Right lobe of liver (tissue), 4 donors: Measurements from ENCODE around the gene CACNA2D4.

Experiments
- CTCF ChIP-seq, 4 donors: fragments of 200-600 bp in 3 of 4; fragments of 450-650 bp in 1 of 4; IDR thresholded peaks; one replicate each; pipeline versions ENCODE4 v1.5.1 to v1.8.0; 2016 to 2022; ENCODE audit warnings: antibody characterized with exemption in 4 of 4, mild to moderate bottlenecking in 2 of 4
- POLR2A ChIP-seq: fragments of 450-650 bp; IDR thresholded peaks from one replicate; pipeline ENCODE4 v1.6.1; 2017; ENCODE audit warnings: antibody characterized with exemption, mild to moderate bottlenecking
- donor health status: DM: no; HTN: no; CAD: no.
- donor health status: DM: no; HTN: no; CAD: no.
- donor health status: DM: no; HTN: yes; CAD: no.

GRCh38 chr12:1836854-1837421, 81.5 kb downstream of the CACNA2D4 start:
- no peak for TF ChIP-seq POLR2A
- no peak for TF ChIP-seq CTCF (IDR thresholded peaks at IDR 0.05)
